ENCODE measurements around the gene ABCD3. TPM values are rescaled to one million over a fixed set of nuclear protein-coding genes. Genes with fewer than 3 reads are reported as not detected.
"Not testable (repeated sequence)": the region's sequence is repeated elsewhere in the genome, so short reads cannot be mapped to it uniquely, and the experiment has no call there.

ABCD3 gene
- total and polyA plus RNA-seq, 2 donors from 2014 or later: 43.2 to 65.1 TPM

DNA sequence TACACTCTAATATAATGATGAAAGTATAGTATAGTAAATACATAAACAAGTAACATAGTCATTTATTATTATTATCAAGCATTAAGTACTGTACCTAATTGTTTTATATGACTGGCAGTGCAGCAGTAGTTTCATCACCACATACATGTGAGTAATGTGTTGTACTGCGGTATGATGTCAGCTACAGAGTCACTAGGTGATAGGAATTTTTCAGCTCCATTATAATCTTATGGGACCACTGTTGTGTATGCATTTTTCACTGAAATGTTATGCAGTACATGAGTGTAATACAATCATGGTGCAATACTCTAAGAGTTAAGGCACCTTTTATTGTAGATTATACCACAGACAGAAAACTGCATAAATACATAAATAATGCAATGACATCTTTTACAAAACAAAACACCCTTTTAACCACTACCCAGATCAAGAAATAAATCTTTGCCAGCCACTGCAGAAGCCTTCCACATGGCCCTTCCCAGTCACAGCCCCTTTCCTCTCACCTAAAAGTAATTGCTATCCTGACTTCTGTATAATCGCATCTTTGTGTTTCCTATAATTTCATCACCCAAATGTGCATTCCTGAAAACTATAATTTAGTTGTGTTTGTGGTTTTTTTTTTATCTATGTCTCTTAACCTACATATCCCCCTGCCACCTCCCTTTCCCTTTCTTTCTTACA is 16.3 kb downstream of the ABCD3 start:
- DNase-seq (no peak), FAIRE-seq (no peak)
- Histone ChIP-seq H3K9ac (ENCODE audit: low read length in 3 of 3) (no peak overlapping the region), H3K4me1 (ENCODE audit: control insufficient read depth in 2 of 3, insufficient read depth in 2 of 3, low read depth in 1 of 3, low read length in 3 of 3) (peaks cover 0 to 3% (median 2%) of the 10 kb centered on the region in 3 donors), H3K36me3 (ENCODE audit: control insufficient read depth in 2 of 3, insufficient read depth in 3 of 3, low read length in 3 of 3) (no peaks in the 10 kb centered on the region), H3K27me3 (ENCODE audit: control insufficient read depth, insufficient read depth, low read length) (no peaks in the 10 kb centered on the region), H3K27ac (ENCODE audit: low read depth in 2 of 2, low read length in 2 of 2) (no peak overlapping the region), H3K4me3 (ENCODE audit: low read length in 3 of 3) (no peak overlapping the region), H3K9me3 (ENCODE audit: control insufficient read depth in 2 of 3, insufficient read depth in 1 of 3, low read length in 3 of 3) (peaks cover 0 to 10% (median 0%) of the 10 kb centered on the region in 3 donors)
- intact Hi-C loops (cut with DNase I): no loop called here
- TF ChIP-seq CTCF (IDR thresholded peaks at IDR 0.05; ENCODE audit: borderline replicate concordance, extremely low read depth, insufficient read depth): no peak

DNA sequence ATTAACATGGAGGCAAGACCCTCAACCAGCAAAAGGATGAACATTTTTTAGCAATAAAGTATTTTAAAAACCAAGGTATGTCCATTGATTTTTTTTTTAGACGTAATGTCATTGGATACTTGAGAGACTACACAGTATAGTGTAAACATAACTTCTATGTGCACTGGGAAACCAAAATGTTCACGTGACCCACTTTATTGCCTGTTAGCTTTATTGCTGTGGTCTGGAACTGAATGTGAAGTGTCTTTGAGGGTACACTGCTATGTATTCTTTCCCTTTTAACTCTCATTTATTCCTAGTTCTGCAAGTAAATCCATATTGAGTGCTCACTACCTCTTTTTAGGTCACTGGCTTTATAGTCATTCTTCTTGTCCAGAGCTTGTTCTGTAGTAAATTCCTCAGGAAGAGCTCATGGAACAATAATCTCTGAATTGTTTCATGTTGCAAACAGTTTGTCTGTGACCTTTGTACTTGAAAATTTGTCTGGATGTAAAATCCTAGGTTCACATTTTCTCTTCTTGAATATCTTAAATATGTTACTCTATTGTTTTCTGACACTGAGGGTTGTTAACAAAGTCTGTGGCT is 20.6 kb downstream of the ABCD3 start:
- FAIRE-seq (no peak), DNase-seq (no peak)
- Histone ChIP-seq H3K9ac (ENCODE audit: low read length in 3 of 3) (no peak overlapping the region), H3K4me1 (ENCODE audit: control insufficient read depth in 2 of 3, insufficient read depth in 2 of 3, low read depth in 1 of 3, low read length in 3 of 3) (peaks cover 0 to 2% (median 0%) of the 10 kb centered on the region in 3 donors), H3K4me3 (ENCODE audit: low read length in 3 of 3) (no peak overlapping the region), H3K36me3 (ENCODE audit: control insufficient read depth in 2 of 3, insufficient read depth in 3 of 3, low read length in 3 of 3) (no peaks in the 10 kb centered on the region), H3K9me3 (ENCODE audit: control insufficient read depth in 2 of 3, insufficient read depth in 1 of 3, low read length in 3 of 3) (peaks cover 0 to 14% (median 0%) of the 10 kb centered on the region in 3 donors), H3K27me3 (ENCODE audit: control insufficient read depth, insufficient read depth, low read length) (no peaks in the 10 kb centered on the region), H3K27ac (ENCODE audit: low read depth in 2 of 2, low read length in 2 of 2) (no peak overlapping the region)
- no peak for TF ChIP-seq CTCF (IDR thresholded peaks at IDR 0.05; ENCODE audit: borderline replicate concordance, extremely low read depth, insufficient read depth)
- intact Hi-C loops (cut with DNase I): no loop called here

DNA sequence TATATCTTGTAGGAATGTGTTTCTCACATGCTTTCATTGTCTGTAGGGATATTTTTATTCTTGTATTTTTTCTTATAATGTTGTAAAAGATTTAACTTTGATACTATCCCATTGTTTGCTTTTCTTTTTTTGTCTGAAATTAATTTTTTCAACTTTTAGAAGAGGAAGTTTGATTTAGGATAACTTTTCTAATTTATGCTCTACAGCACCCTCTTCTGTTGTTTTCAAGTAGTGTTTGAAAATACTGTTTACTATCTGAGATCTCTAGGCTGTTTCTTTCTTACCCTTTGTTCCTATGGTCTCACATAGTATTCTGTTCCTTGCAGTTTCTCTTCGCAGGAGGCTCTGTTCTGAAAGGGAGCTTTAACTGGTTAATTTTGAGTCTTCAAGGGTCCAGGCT is 21.9 kb downstream of the ABCD3 start:
- H3K4me3 ChIP-seq (ENCODE audit: low read length in 3 of 3): no peak overlapping the region
- no peak for FAIRE-seq
- no peak for DNase-seq
- no peak overlapping the region for H3K27ac ChIP-seq (ENCODE audit: low read depth in 2 of 2, low read length in 2 of 2)
- no peaks in the 10 kb centered on the region for H3K36me3 ChIP-seq (ENCODE audit: control insufficient read depth in 2 of 3, insufficient read depth in 3 of 3, low read length in 3 of 3)
- no peak for TF ChIP-seq CTCF (IDR thresholded peaks at IDR 0.05; ENCODE audit: borderline replicate concordance, extremely low read depth, insufficient read depth)
- H3K4me1 ChIP-seq (ENCODE audit: control insufficient read depth in 2 of 3, insufficient read depth in 2 of 3, low read depth in 1 of 3, low read length in 3 of 3): peaks cover 0 to 2% (median 0%) of the 10 kb centered on the region in 3 donors
- H3K27me3 ChIP-seq (ENCODE audit: control insufficient read depth, insufficient read depth, low read length): no peaks in the 10 kb centered on the region
- H3K9ac ChIP-seq (ENCODE audit: low read length in 3 of 3): no peak overlapping the region
- intact Hi-C loops (cut with DNase I): no loop called here
- H3K9me3 ChIP-seq (ENCODE audit: control insufficient read depth in 2 of 3, insufficient read depth in 1 of 3, low read length in 3 of 3): peaks cover 0 to 20% (median 0%) of the 10 kb centered on the region in 3 donors

DNA sequence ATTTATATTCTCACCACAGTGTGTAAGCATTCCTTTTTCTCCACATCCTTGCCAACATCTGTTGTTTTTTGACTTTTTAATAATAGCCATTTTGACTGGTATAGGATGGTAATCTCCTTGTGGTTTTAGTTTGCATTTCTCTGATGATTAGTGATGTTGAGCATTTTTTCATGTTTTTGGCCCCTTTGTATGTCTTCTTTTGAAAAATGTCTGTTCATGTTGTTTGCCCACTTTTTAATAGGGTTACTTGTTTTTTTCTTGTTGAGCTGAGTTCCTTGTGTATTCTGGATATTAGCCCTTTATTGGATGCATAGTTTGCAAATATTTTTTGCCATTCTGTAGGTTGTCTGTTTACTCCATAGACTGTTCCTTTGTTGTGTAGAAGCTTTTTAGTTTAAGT is 24.9 kb downstream of the ABCD3 start:
- intact Hi-C loops (cut with DNase I); H3K4me1 ChIP-seq (ENCODE audit: control insufficient read depth in 2 of 3, insufficient read depth in 2 of 3, low read depth in 1 of 3, low read length in 3 of 3); FAIRE-seq; DNase-seq; H3K27ac ChIP-seq (ENCODE audit: low read depth in 2 of 2, low read length in 2 of 2); H3K36me3 ChIP-seq (ENCODE audit: control insufficient read depth in 2 of 3, insufficient read depth in 3 of 3, low read length in 3 of 3); H3K9ac ChIP-seq (ENCODE audit: low read length in 3 of 3); H3K4me3 ChIP-seq (ENCODE audit: low read length in 3 of 3); H3K27me3 ChIP-seq (ENCODE audit: control insufficient read depth, insufficient read depth, low read length): not testable (repeated sequence)
- H3K9me3 ChIP-seq (ENCODE audit: control insufficient read depth in 2 of 3, insufficient read depth in 1 of 3, low read length in 3 of 3): peaks cover 0 to 12% (median 0%) of the 10 kb centered on the region in 3 donors

DNA sequence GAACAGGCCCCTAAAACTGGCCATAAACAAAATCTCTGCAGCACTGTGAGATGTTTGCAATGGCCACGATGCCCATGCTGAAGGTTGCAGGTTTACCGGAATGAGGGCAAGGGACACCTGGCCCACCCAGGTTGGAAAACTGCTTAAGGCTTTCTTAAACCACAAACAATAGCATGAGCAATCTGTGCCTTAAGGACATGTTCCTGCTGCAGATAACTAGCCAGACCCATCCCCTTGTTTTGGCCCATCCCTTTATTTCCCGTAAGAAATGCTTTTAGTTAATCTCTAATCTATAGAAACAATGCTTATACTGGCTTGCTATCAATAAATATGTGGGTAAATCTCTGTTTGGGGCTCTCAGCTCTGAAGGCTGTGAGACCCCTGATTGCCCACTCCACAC is 26.6 kb downstream of the ABCD3 start:
- intact Hi-C loops (cut with DNase I); DNase-seq; H3K9ac ChIP-seq (ENCODE audit: low read length in 3 of 3); H3K4me3 ChIP-seq (ENCODE audit: low read length in 3 of 3); H3K27ac ChIP-seq (ENCODE audit: low read depth in 2 of 2, low read length in 2 of 2); FAIRE-seq; H3K27me3 ChIP-seq (ENCODE audit: control insufficient read depth, insufficient read depth, low read length); H3K4me1 ChIP-seq (ENCODE audit: control insufficient read depth in 2 of 3, insufficient read depth in 2 of 3, low read depth in 1 of 3, low read length in 3 of 3); H3K36me3 ChIP-seq (ENCODE audit: control insufficient read depth in 2 of 3, insufficient read depth in 3 of 3, low read length in 3 of 3): not testable (repeated sequence)
- peaks cover 0 to 21% (median 3%) of the 10 kb centered on the region in 3 donors for H3K9me3 ChIP-seq (ENCODE audit: control insufficient read depth in 2 of 3, insufficient read depth in 1 of 3, low read length in 3 of 3)

GRCh38 chr1:94445733-94446132 is 27.5 kb downstream of the ABCD3 start:
- H3K4me1 ChIP-seq (ENCODE audit: control insufficient read depth in 2 of 3, insufficient read depth in 2 of 3, low read depth in 1 of 3, low read length in 3 of 3); H3K27ac ChIP-seq (ENCODE audit: low read depth in 2 of 2, low read length in 2 of 2); H3K27me3 ChIP-seq (ENCODE audit: control insufficient read depth, insufficient read depth, low read length); H3K4me3 ChIP-seq (ENCODE audit: low read length in 3 of 3); DNase-seq; intact Hi-C loops (cut with DNase I); H3K9ac ChIP-seq (ENCODE audit: low read length in 3 of 3); FAIRE-seq: not testable (repeated sequence)
- Histone ChIP-seq H3K9me3 (ENCODE audit: control insufficient read depth in 2 of 3, insufficient read depth in 1 of 3, low read length in 3 of 3) (peaks cover 0 to 29% (median 3%) of the 10 kb centered on the region in 3 donors), H3K36me3 (ENCODE audit: control insufficient read depth in 2 of 3, insufficient read depth in 3 of 3, low read length in 3 of 3) (peaks cover 3 to 12% (median 8%) of the 10 kb centered on the region in 3 donors)
